Hepatocyte (in vitro differentiated cells): ENCODE measurements around the gene FA2H.

Source experiments
- EZH2 ChIP-seq: fragments of 200-600 bp; sonication (generic); IDR thresholded peaks from 2 replicates; pipeline ENCODE4 v1.6.1; 2016; ENCODE audit warnings: antibody characterized with exemption, mild to moderate bottlenecking, borderline replicate concordance
- TF ChIP-seq, protein P1 (sequence below): fragments of 200-600 bp; sonication (generic); IDR thresholded peaks from 2 replicates; pipeline ENCODE4 v1.5.1; 2016; ENCODE audit warnings: antibody characterized with exemption, mild to moderate bottlenecking; ENCODE audit not compliant: poor library complexity

GRCh38 chr16:74737521-74737920 is 37.1 kb downstream of the FA2H start:
- TF ChIP-seq, protein P1, sequence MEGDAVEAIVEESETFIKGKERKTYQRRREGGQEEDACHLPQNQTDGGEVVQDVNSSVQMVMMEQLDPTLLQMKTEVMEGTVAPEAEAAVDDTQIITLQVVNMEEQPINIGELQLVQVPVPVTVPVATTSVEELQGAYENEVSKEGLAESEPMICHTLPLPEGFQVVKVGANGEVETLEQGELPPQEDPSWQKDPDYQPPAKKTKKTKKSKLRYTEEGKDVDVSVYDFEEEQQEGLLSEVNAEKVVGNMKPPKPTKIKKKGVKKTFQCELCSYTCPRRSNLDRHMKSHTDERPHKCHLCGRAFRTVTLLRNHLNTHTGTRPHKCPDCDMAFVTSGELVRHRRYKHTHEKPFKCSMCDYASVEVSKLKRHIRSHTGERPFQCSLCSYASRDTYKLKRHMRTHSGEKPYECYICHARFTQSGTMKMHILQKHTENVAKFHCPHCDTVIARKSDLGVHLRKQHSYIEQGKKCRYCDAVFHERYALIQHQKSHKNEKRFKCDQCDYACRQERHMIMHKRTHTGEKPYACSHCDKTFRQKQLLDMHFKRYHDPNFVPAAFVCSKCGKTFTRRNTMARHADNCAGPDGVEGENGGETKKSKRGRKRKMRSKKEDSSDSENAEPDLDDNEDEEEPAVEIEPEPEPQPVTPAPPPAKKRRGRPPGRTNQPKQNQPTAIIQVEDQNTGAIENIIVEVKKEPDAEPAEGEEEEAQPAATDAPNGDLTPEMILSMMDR = no peak
- TF ChIP-seq EZH2 = no peak
